Neutrophil (primary cell): ENCODE results near the gene SMYD1.

Experiments used
- H3K27ac ChIP-seq: fragments of 200-600 bp; sonication (generic); 2 replicates; pipeline ENCODE4 v1.5.1; 2016; ENCODE audit warnings: mild to moderate bottlenecking, moderate library complexity
- H3K27me3 ChIP-seq: fragments of 200-600 bp; sonication (generic); 2 replicates; pipeline ENCODE4 v1.6.0; 2016; ENCODE audit warnings: mild to moderate bottlenecking
- H3K36me3 ChIP-seq: fragments of 200-600 bp; sonication (generic); 2 replicates; pipeline ENCODE4 v1.5.1; 2017
- H3K4me1 ChIP-seq, 2 experiments: fragments of 200-600 bp in 1 of 2; sonication (generic) in 1 of 2; 1 replicate in 1 of 2; 2 replicates in 1 of 2; pipeline versions ENCODE4 v1.5.1 to v1.6.1; 2013 to 2016; ENCODE audit warnings: low read depth in 1 of 2, low read length in 1 of 2, mild to moderate bottlenecking in 1 of 2, moderate library complexity in 1 of 2; ENCODE audit not compliant: control insufficient read depth in 1 of 2, insufficient read depth in 1 of 2
- H3K4me3 ChIP-seq, 2 experiments: fragments of 200-600 bp in 1 of 2; sonication (generic) in 1 of 2; 1 replicate in 1 of 2; 2 replicates in 1 of 2; pipeline ENCODE4 v1.5.1; 2013 to 2016; ENCODE audit warnings: low read depth in 1 of 2, low read length in 1 of 2, mild to moderate bottlenecking in 1 of 2, moderate library complexity in 1 of 2
- H3K9me3 ChIP-seq: fragments of 200-600 bp; sonication (generic); 2 replicates; pipeline ENCODE4 v1.5.1; 2016
- CTCF ChIP-seq: fragments of 200-600 bp; sonication (generic); IDR thresholded peaks from 2 replicates; pipeline ENCODE4 v1.5.1; 2016; ENCODE audit warnings: antibody characterized with exemption

SMYD1 gene

GRCh38 chr2:88146590-88146989 is 79.0 kb downstream of the SMYD1 start:
- Histone ChIP-seq H3K9me3 (peaks cover 5% of the 10 kb centered on the region), H3K27me3 (peaks cover 5% of the 10 kb centered on the region), H3K36me3 (no peaks in the 10 kb centered on the region), H3K4me3 (no peak overlapping the region), H3K4me1 (no peaks in the 10 kb centered on the region), H3K27ac (no peak overlapping the region)
- TF ChIP-seq CTCF = no peak

GRCh38 chr2:88147145-88147544 is 79.5 kb downstream of the SMYD1 start:
- Histone ChIP-seq H3K36me3 (no peaks in the 10 kb centered on the region), H3K27me3 (peaks cover 5% of the 10 kb centered on the region), H3K27ac (no peak overlapping the region), H3K9me3 (peaks cover 5% of the 10 kb centered on the region), H3K4me3 (no peak overlapping the region), H3K4me1 (no peaks in the 10 kb centered on the region)
- TF ChIP-seq CTCF = no peak

GRCh38 chr2:88148929-88149438 is 81.4 kb downstream of the SMYD1 start:
- Histone ChIP-seq H3K27me3 (no peaks in the 10 kb centered on the region), H3K36me3 (no peaks in the 10 kb centered on the region), H3K4me1 (no peaks in the 10 kb centered on the region), H3K27ac (no peak overlapping the region), H3K4me3 (no peak overlapping the region), H3K9me3 (peaks cover 5% of the 10 kb centered on the region)
- no peak for TF ChIP-seq CTCF

- H3K27me3 ChIP-seq = no peaks in the 10 kb centered on the region
- TF ChIP-seq CTCF = no peak
- no peak overlapping the region for H3K4me3 ChIP-seq
- no peaks in the 10 kb centered on the region for H3K36me3 ChIP-seq
- no peak overlapping the region for H3K27ac ChIP-seq
- H3K4me1 ChIP-seq = no peaks in the 10 kb centered on the region
- H3K9me3 ChIP-seq = no peaks in the 10 kb centered on the region
Observed at GRCh38 chr2:88159481-88159880, 91.9 kb downstream of the SMYD1 start.

- Histone ChIP-seq H3K9me3 (no peaks in the 10 kb centered on the region), H3K4me3 (no peak overlapping the region), H3K27ac (no peak overlapping the region), H3K36me3 (no peaks in the 10 kb centered on the region), H3K27me3 (no peaks in the 10 kb centered on the region), H3K4me1 (no peaks in the 10 kb centered on the region)
- TF ChIP-seq CTCF = peak; percentile 79
Observed at GRCh38 chr2:88159955-88160415, 92.4 kb downstream of the SMYD1 start.

- no peaks in the 10 kb centered on the region for H3K9me3 ChIP-seq
- no peaks in the 10 kb centered on the region for H3K4me1 ChIP-seq
Observed at GRCh38 chr2:88160517-88160916, 92.9 kb downstream of the SMYD1 start.

More at GRCh38 chr2:88160517-88160916, 92.9 kb downstream of the SMYD1 start:
- Histone ChIP-seq H3K27me3 (no peaks in the 10 kb centered on the region), H3K4me3 (no peak overlapping the region), H3K36me3 (no peaks in the 10 kb centered on the region), H3K27ac (no peak overlapping the region)
- no peak for TF ChIP-seq CTCF
